Measurements from ENCODE around the gene MRPL40.
A peak's percentile ranks its signal among the peaks of the same experiment; 100 is the strongest.

MRPL40 gene

GRCh38 chr22:19463491-19464469 lies 31.4 kb downstream of the MRPL40 start:
- no peak for DNase-seq

GRCh38 chr22:19464546-19464945 lies 32.2 kb downstream of the MRPL40 start:
- DNase-seq = no peak

- DNase-seq = no peak
Measured at GRCh38 chr22:19464975-19465374, 32.6 kb downstream of the MRPL40 start.

- no peak for DNase-seq
Measured at GRCh38 chr22:19466126-19466716, 33.9 kb downstream of the MRPL40 start.

GRCh38 chr22:19466848-19467752 lies 34.8 kb downstream of the MRPL40 start:
- no peak for DNase-seq

DNA sequence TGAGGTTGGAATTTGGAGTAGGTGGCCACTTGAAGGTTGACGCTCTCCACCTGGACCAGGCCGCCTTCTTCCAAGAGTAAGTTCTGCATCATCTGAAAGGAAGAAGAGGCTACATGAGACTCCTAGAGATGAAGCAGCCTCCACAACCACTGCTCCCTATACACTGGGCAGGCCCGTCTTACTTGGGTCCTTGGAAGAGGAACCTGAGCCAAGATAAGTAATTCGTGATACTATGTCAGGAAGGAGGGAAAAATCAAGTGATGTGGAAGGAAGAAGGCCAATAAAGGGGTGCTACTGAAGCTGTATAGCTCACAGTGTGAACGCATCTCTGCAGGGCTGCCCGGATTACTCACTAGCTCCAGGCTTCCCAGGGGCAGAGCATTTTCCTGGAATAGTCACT lies 35.6 kb downstream of the MRPL40 start:
- no peak for DNase-seq

GRCh38 chr22:19469421-19469820 lies 37.1 kb downstream of the MRPL40 start:
- no peak for DNase-seq

- no peak for DNase-seq
Measured at GRCh38 chr22:19470010-19470409, 37.7 kb downstream of the MRPL40 start.

- DNase-seq = no peak
Measured at GRCh38 chr22:19471572-19471971, 39.2 kb downstream of the MRPL40 start.

DNA sequence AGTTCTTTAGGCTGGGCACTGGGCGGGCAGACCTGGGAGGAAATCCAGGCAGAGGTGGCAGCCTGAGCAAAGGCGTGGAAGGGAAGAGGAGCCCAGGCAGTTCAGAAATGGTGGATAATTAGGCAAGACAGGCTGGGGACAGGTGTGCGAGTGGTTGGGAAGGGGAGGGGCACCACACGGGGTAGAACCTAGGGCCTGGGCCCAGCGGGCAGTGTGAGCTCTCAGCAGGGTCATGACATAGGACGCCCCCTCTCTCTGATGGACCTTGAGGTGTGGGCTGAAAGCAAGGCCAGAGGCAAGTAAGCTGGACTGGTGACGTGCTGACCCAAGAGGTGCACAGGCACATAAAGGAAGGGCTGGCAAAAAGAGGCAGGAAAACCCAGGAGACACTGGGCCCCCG lies 39.9 kb downstream of the MRPL40 start:
- no peak for DNase-seq

GRCh38 chr22:19473578-19473977 lies 41.2 kb downstream of the MRPL40 start:
- no peak for DNase-seq

DNA sequence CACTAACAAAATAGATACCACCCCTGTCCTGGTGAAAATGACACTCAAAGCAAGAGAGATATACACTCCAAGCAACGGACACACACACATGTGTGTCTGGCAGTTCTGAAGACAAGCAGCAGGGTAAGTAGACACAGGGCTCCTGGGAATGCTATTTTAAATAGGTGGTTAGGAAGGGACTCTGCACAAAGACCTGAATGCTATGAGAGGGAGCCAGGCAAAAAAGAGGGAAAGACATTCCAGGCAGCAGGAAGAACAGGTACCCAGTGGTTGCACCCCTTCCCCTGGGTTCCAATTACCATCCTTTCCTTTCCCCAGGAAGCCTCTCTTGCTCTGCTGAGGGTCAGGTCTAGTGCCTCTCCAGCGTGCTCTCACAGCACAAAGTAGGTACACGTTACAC lies 43.7 kb downstream of the MRPL40 start:
- DNase-seq = no peak

DNA sequence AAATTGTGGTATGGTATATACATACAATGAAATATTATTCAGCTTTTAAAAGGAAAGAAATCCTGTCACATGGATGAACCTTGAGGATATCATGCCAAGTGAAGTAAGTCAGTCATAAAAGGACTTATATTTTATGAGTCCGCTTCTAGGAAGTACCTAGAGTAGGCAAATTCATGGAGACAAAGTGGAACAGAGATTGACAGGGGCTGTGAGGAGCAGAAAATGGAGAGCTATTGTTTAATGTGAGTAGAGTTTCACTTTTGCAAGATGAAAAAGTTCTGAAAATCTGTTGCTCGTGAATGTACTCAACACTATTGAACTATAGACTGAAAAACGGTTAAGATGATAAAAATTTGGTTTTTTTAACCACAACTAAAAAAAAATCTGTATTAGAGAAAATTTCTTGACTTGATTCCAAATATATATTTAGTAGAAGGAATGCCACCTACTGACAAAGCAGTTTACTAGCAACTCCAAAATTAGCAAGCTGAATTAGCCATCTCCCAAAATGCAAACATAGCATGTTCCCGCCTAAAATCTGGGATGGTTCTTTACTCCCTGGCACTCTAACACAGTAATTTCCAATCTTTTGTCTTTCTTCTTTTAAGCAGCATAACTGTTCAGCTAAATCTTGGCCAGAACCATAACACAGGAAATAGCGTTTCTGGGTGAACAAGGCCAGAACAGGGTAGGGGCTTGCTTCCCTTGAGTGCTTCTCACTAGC lies 45.1 kb downstream of the MRPL40 start:
- DNase-seq = no peak

GRCh38 chr22:19478045-19478900 lies 45.9 kb downstream of the MRPL40 start:
- peak; percentile 16 for DNase-seq

- DNase-seq = peak; percentile 85
Measured at GRCh38 chr22:19478901-19479354, 46.6 kb downstream of the MRPL40 start, which contains the start of gene UFD1. Gene UFD1, minus strand, starts transcription at chr22:19479193. Its CDS starts 108 bp downstream, at chr22:19479085.

GRCh38 chr22:19479355-19480172 lies 47.2 kb downstream of the MRPL40 start, which contains the start of gene CDC45:
Gene CDC45, plus strand, starts transcription at chr22:19479920. Its CDS starts 49 bp downstream, at chr22:19479969.
- DNase-seq = peak; percentile 99

- DNase-seq = no peak
Measured at GRCh38 chr22:19480173-19480568, 47.8 kb downstream of the MRPL40 start.

DNA sequence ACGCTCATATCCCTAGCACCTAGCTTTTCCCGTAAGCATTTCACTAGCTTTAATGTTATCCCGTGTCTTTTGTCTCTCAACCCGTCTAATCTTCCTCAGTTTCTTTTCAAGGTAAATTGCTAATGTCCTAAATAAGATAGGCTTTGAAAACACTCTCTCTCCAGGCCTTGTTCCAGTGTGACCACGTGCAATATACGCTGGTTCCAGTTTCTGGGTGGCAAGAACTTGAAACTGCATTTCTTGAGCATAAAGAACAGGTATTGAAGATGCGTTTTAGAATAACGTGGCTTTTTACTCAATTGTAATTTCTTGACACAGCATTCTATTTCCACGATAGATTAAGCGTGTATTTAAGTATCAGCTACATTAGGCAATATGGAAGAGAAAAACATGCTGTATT lies 48.4 kb downstream of the MRPL40 start:
- no peak for DNase-seq

- DNase-seq = no peak
Measured at GRCh38 chr22:19482297-19482696, 50.0 kb downstream of the MRPL40 start.
